ENCODE results near the gene EMP3. TPM values are rescaled to one million over a fixed set of nuclear protein-coding genes. Genes with fewer than 3 reads are reported as not detected.

EMP3 gene
- total and polyA plus RNA-seq, 2 of the 13 experiments (the other 11 are each of a cell fraction or from before 2014, with no cell fraction given) = 2.2 to 7.8 TPM

DNA sequence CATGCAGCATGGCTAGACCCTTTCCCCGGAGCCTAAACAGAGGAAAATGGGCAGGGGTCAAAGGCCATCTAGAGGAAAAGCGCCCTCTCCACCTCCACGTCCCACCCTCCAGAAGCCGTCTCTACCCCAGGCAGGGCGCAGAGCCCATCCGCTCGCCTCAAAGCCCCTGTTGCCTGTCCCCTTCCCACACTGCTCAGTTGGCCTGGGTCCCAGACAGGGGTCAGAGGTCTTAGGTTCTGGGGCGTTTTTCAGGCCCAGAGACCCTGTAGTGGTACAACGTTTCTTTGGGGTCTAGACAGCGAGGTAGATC lies 38.1 kb downstream of the EMP3 start (continued):
- TF ChIP-seq, protein P1, sequence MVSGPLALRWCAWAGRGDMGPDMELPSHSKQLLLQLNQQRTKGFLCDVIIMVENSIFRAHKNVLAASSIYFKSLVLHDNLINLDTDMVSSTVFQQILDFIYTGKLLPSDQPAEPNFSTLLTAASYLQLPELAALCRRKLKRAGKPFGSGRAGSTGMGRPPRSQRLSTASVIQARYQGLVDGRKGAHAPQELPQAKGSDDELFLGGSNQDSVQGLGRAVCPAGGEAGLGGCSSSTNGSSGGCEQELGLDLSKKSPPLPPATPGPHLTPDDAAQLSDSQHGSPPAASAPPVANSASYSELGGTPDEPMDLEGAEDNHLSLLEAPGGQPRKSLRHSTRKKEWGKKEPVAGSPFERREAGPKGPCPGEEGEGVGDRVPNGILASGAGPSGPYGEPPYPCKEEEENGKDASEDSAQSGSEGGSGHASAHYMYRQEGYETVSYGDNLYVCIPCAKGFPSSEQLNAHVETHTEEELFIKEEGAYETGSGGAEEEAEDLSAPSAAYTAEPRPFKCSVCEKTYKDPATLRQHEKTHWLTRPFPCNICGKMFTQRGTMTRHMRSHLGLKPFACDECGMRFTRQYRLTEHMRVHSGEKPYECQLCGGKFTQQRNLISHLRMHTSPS (CRISPR knock-in tag; IDR thresholded peaks at IDR 0.05; ENCODE audit: low read depth) = no peak
- no peak for TF ChIP-seq ZNF12 (CRISPR knock-in tag; IDR thresholded peaks at IDR 0.05)
- TF ChIP-seq FOXP1 (IDR thresholded peaks at IDR 0.05) = no peak
- no peak for TF ChIP-seq FOXP1 (CRISPR knock-in tag; IDR thresholded peaks at IDR 0.05)
- TF ChIP-seq KDM5B (CRISPR knock-in tag; IDR thresholded peaks at IDR 0.05; ENCODE audit: borderline replicate concordance) = no peak
- TF ChIP-seq HDAC1 (CRISPR knock-in tag; IDR thresholded peaks at IDR 0.05) = no peak
- TF ChIP-seq ZNF766 (CRISPR knock-in tag; IDR thresholded peaks at IDR 0.05; ENCODE audit: borderline replicate concordance) = no peak
- TF ChIP-seq ZNF644 (CRISPR knock-in tag; IDR thresholded peaks at IDR 0.05; ENCODE audit: low read depth) = no peak
- TF ChIP-seq ZNF383 (CRISPR knock-in tag; IDR thresholded peaks at IDR 0.05; ENCODE audit: borderline replicate concordance) = no peak
- TF ChIP-seq BRD4 (CRISPR knock-in tag; IDR thresholded peaks at IDR 0.05) = 0 out of 2 replicates have a peak, but pooled peaks have one; percentile 64
- TF ChIP-seq ZZZ3 (CRISPR knock-in tag; IDR thresholded peaks at IDR 0.05; ENCODE audit: borderline replicate concordance) = no peak
- TF ChIP-seq, protein P2, sequence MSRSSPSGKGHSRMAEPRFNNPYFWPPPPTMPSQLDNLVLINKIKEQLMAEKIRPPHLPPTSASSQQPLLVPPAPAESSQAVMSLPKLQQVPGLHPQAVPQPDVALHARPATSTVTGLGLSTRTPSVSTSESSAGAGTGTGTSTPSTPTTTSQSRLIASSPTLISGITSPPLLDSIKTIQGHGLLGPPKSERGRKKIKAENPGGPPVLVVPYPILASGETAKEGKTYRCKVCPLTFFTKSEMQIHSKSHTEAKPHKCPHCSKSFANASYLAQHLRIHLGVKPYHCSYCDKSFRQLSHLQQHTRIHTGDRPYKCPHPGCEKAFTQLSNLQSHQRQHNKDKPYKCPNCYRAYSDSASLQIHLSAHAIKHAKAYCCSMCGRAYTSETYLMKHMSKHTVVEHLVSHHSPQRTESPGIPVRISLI (CRISPR knock-in tag; IDR thresholded peaks at IDR 0.05; ENCODE audit: borderline replicate concordance) = no peak
- no peak for TF ChIP-seq NFYC (CRISPR knock-in tag; IDR thresholded peaks at IDR 0.05)
- TF ChIP-seq ZNF317 (CRISPR knock-in tag; IDR thresholded peaks at IDR 0.05) = no peak; the same call in 1 of the 2 replicates
- TF ChIP-seq, protein P3, sequence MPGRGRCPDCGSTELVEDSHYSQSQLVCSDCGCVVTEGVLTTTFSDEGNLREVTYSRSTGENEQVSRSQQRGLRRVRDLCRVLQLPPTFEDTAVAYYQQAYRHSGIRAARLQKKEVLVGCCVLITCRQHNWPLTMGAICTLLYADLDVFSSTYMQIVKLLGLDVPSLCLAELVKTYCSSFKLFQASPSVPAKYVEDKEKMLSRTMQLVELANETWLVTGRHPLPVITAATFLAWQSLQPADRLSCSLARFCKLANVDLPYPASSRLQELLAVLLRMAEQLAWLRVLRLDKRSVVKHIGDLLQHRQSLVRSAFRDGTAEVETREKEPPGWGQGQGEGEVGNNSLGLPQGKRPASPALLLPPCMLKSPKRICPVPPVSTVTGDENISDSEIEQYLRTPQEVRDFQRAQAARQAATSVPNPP (CRISPR knock-in tag; IDR thresholded peaks at IDR 0.05) = no peak
- no peak for TF ChIP-seq PAWR (CRISPR knock-in tag; IDR thresholded peaks at IDR 0.05; ENCODE audit: borderline replicate concordance)
- TF ChIP-seq, protein P4, sequence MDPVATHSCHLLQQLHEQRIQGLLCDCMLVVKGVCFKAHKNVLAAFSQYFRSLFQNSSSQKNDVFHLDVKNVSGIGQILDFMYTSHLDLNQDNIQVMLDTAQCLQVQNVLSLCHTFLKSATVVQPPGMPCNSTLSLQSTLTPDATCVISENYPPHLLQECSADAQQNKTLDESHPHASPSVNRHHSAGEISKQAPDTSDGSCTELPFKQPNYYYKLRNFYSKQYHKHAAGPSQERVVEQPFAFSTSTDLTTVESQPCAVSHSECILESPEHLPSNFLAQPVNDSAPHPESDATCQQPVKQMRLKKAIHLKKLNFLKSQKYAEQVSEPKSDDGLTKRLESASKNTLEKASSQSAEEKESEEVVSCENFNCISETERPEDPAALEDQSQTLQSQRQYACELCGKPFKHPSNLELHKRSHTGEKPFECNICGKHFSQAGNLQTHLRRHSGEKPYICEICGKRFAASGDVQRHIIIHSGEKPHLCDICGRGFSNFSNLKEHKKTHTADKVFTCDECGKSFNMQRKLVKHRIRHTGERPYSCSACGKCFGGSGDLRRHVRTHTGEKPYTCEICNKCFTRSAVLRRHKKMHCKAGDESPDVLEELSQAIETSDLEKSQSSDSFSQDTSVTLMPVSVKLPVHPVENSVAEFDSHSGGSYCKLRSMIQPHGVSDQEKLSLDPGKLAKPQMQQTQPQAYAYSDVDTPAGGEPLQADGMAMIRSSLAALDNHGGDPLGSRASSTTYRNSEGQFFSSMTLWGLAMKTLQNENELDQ (CRISPR knock-in tag; IDR thresholded peaks at IDR 0.05; ENCODE audit: borderline replicate concordance) = no peak
- TF ChIP-seq MEF2D (CRISPR knock-in tag; IDR thresholded peaks at IDR 0.05) = no peak
- no peak for TF ChIP-seq FOXM1 (CRISPR knock-in tag; IDR thresholded peaks at IDR 0.05)
- TF ChIP-seq, protein P5, sequence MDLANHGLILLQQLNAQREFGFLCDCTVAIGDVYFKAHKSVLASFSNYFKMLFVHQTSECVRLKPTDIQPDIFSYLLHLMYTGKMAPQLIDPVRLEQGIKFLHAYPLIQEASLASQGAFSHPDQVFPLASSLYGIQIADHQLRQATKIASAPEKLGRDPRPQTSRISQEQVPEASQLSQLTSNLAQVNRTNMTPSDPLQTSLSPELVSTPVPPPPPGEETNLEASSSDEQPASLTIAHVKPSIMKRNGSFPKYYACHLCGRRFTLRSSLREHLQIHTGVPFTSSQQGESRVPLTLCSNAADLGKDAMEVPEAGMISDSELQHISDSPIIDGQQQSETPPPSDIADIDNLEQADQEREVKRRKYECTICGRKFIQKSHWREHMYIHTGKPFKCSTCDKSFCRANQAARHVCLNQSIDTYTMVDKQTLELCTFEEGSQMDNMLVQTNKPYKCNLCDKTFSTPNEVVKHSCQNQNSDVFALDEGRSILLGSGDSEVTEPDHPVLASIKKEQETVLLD (CRISPR knock-in tag; IDR thresholded peaks at IDR 0.05; ENCODE audit: low read depth) = no peak
- TF ChIP-seq FOSL1 (CRISPR knock-in tag; IDR thresholded peaks at IDR 0.05; ENCODE audit: borderline replicate concordance) = no peak; the same call in 1 of the 2 replicates
- no peak for TF ChIP-seq HNRNPUL1 (IDR thresholded peaks at IDR 0.05; ENCODE audit: low read depth, low read length)
- TF ChIP-seq RNF2 (conservative IDR thresholded peaks at IDR 0.05; ENCODE audit: low read depth) = no peak
- TF ChIP-seq PHB2 (IDR thresholded peaks at IDR 0.05; ENCODE audit: partially characterized antibody) = no peak
- no peak for TF ChIP-seq ZNF274 (CRISPR knock-in tag; IDR thresholded peaks at IDR 0.05)
